ENCODE results near the gene SERBP1. TPM values are rescaled to one million over a fixed set of nuclear protein-coding genes. Genes with fewer than 3 reads are reported as not detected.

Gene SERBP1
- 180 TPM for total RNA-seq

DNA sequence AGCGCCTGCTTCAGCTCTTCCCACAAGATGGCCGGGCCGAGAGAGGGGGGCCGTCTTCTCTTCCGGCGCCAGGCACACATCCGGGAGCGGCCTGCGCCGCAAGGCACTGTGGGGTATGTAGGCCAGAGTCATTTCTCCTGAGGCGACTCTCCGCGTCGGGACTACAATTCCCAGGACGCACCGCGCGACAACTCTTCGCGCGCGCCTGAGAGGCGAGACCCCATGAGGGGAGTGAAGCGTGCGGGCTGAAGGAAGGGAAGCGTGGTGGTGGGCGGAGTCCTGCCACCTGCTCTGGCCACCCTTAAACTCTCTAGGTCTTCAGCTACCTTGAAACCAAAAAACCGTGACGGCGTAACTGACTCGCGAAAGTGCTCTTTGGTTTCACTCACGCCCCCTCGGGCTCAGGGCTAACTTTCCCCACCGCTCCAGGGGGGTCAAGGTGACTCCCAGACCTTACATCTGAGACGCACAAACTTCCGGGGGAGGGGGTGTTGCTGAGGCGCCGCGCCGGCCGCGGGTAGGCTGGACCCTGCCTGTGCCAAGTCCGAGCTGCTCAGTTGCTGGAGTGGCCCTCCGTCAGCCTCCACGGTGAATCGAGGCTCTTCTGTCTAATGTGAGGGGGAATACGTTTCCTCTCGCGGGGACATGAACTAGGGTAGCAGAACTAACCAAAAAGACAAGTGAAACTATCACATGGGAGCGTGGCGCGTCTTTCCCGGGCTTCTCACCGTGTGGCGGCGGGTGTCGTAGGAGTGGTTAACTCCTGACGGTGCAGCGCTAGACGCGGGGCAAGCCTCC is at the start of gene SERBP1:
Gene SERBP1, minus strand, starts transcription at position 45 of the 798 bp plus-strand sequence. CDS start 102 bp downstream, outside the sequence.

Small RNA genes within 50 kb of the gene (small RNA-seq; reads per million reads assigned to genes)
- gene RNU6-387P (ENCODE audit: low replicate concordance) = not detected

Other genes with a start within 250 kb of the SERBP1 start
- 5.6 TPM for gene IL12RB2, start 122.5 kb downstream of the SERBP1 start, total RNA-seq

Measured in parietal lobe (tissue), 2 donors.